GM18520 (cell line): ENCODE results near the gene KIAA2012.

Experiments used
- ATAC-seq: cut with Tn5 transposase; IDR thresholded peaks from one replicate; pipeline ENCODE4 v1.9.1; 2021; ENCODE audit not compliant: unreplicated experiment

Gene KIAA2012

DNA sequence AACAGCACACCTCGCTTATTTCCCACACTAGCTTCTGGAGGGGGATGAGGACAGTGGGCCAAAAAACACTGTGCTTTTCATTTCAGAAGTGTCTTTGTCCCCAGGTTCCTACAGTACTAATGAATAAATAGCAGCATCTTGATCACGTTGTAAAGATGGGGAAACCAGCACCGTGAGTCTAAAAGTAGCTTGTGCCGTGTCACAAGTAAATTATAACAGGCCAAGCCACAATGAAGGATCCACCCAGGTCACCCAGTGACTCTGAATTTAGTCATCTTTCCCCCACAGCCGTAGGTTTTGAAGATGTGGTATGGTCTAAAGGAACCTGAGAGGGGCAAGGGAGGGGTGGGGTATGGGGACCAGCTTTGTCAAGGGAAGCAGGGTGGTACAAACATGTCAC, 30.6 kb upstream of the KIAA2012 start:
- no peak for ATAC-seq

DNA sequence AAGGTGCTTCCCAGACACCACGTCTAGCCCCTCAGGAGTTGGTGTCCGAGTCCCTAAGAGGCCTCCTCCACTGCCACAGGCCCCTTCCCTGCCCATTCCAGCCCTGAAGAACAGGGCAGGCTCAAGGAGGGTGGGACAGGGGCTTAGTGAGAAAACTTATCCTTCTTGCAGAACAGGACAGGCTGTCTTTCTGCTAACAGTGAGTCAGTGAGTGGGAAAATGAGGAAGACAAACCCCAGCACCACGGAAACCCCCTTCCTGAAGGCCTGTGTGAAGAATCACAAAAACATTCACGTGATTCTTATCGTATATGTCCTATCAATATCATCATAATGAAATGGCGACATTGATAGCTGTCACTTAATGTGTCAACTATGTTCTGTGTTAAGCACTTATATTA, 29.6 kb upstream of the KIAA2012 start:
- no peak for ATAC-seq

DNA sequence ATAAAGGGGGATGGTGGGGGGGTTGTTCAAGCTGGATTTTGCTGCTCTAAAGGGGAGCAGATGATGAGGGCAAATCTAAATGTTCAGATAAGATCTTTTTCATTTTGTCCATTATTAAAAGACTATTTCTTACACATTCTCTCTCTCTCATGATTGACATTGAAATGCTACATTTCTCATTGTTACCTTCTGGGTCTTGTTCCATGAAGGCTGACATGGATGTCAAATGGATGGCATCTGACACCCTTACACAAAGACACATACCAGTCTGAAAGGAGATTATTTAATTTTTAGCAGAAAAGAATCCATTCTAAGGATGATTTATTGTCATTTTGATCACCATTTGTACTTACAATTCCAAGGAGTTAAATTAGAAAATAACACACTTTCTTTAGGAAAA, 28.3 kb upstream of the KIAA2012 start:
- no peak for ATAC-seq

DNA sequence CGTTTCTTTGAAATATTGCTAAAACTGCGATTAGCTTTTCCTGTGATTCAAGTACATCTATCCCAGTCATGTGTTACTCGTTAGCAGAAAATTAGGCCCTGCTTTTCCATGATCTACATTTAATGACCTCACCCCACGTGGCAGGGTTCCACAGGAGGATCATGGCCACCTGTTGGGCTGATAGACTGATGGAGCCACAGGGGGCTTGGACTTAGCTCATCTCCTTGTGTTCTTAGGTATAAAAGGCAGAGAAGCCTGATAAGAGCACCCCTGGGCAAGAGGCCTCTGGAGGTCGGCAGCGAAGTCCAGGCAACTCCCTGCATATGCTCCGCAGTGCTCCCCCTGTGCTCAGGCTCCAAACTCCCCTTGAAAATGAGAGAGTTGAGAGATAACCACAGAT, 26.5 kb upstream of the KIAA2012 start:
- ATAC-seq = no peak

DNA sequence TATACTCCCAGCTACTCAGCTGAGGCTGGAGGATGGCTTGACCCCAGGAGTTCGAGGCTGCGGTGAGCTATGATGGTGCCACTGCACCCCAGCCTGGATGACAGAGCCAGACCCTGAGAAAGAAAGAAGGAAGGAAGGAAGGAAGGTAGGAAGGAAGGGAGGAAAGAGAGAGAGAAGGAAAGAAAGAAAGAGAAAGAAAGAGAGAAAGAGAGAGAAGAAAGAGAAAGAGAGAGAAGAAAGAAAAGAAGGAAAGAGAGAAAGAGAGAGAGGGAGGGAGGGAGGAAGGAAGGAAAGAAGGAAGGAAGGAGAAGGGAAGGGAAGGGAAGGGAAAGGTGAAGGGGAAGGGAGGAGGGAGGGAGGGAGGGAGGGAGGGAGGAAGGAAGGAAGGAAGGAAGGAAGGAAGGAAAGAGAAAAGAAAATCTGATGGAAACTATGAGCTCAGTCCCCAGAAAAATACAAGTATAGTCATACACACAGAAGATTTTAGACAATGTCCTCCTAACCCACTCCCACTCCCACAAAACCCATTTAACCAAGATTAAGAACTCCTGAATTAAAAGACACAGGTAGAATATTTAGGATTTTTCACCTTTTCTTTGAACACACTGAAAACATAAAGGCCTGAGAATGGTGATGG, 23.8 kb upstream of the KIAA2012 start:
- no peak for ATAC-seq

DNA sequence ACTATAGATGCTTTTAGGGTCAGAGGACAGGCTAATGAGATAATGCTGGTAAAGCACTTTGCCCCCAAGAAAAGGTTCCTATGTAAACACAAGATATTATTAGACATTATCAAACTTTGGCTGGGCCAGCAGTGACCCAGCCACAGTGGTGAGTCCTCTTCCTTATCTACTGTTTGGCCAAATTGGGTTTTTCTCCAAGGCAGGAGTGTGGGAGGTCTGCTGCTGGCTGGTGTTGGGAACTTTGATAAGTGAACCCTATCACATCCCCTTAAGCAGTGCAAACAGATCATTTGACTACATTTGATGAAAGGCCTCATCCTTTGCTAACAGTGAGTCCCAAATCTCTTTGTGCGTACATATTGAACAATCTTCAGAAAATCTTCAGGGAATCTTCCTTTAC, 23.2 kb upstream of the KIAA2012 start:
- ATAC-seq = no peak

DNA sequence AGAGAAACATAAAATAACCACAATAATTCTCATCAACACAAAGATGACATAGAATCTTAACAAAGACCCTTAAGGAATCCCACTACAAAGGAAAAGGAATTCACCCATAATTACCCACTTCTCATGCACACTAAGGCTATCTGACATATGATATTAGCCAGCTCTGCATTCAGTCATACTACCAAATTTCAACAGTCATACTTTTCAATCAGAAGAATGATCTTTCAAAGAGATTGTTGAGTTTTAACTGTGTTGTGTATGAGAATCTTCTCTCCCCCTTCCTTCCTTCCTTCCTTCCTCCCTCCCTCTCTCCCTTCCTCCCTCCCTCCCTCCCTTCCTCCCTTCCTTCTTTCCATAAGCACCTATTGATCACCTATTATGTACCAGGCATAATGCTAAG, 22.4 kb upstream of the KIAA2012 start:
- ATAC-seq = no peak

DNA sequence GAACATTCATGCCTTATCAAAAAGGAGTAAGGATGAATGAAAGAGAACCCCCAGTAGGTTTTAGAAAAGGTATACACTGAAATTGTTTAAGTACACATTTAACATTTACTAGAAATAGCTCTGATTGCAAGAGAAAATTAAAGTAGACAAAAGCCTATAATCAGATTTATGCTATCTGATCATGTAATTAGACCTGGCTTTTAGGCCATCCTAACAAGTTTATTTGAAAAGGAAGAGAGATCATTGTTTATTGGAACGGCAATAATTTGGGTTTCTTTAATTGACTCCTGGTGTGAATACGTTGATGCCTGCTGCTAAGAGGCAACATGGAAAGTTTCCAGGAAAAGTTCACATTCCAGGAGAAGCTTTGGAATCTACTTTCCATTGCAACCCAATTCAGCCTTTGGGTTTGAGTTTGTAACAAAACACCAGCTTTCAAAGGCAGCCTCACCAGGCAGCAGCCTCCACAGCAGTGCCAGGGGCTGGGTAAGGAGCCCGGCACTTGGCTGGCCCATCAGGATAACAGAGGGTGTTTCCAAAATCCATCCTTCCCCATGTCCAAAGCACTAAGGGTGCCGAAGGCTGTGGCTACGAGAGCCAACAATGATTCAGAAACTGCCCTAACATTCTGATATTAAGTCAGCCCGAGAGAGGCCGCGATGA, 21.4 kb upstream of the KIAA2012 start:
- no peak for ATAC-seq

DNA sequence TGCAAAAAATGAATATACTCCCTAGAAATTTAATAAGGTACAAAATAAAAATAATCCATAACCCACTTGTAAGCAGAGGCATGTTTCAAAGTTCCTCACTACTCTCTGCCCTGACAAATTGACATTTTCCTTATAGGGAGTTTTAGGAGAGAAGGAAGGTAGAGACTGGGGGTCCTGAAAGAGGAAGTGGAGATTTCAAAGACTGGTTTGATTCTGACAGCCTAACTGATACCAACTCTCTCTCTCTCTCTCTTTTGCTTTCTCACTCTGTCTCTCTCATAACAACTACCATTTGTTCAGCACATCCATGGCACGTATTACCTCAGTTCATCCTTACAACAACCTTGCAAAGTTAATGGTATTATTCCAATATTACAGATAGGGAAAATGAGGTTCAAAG, 20.8 kb upstream of the KIAA2012 start:
- ATAC-seq = no peak

DNA sequence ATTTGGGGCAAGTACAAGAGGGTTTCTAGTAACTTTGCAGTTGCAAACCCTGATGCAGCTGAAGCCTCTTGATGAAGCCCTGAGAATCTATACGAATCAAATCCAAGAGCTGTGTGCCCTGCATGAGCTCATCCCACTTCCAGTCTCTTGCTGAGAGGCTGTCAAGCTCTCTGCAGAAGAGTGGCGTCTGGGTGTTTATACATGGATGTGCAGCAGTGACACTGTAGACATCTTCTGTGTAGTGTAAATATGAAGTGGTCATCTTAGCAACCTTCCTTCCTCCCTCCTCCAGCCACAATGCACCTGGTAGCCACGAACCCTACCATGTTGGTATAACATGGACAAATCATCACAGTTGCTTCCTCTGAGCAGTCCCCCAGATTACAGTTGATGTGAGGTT, 18.4 kb upstream of the KIAA2012 start:
- ATAC-seq = no peak

DNA sequence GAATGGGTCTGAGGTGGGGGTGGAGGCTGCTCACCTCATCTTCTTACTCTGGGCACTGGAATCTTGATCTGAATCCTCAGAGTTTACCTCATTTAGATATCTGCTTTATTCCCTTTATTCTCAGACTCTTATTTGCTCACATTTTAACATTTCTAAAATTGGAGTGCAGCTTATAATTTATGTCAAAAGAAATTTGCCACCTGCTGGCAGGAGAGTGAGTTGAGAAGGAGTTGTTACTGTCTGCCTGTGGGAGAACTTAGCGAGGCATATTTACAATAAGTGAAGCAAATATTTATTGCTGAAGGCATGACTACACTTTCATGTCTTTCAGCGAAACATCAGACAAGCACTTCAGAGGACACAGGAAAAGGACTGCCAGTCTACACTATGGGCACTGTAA, 16.4 kb upstream of the KIAA2012 start:
- no peak for ATAC-seq

DNA sequence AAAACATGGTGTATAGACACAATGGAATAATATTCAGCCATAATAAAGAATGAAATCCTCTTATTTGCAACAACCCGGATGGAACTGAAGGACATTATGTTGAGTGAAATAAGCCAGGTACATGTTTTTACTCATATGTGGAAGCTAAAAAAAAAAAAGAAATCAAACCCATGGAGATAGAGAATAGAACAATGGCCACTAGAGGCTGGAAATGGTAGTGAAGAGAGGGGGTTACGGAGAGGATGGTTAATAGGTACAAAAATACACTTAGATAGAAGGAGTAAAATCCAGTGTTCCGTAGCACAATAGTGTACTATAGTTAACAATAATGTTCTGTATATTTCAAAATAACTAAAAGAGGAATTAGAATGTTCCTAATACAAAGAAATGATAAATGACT, 12.8 kb upstream of the KIAA2012 start:
- ATAC-seq = no peak

DNA sequence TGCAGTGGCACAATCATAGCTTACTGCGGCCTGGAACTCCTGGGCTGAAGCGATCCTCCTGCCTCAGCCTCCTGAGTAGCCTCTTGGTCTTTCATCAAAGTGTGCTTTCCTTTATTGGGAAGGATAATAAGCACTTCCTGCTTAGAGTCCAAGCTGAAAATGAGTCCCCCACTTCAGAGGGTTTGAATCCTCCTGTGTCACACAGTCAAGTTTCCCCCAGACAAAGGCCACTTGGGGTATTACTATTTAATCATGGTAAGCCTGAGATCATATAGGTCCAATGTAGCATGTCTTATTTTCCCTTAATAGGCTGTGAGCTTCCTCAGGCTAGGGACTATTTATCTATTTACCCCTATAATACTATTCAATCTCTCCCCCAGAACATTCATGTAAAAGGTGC, 11.4 kb upstream of the KIAA2012 start:
- no peak for ATAC-seq

DNA sequence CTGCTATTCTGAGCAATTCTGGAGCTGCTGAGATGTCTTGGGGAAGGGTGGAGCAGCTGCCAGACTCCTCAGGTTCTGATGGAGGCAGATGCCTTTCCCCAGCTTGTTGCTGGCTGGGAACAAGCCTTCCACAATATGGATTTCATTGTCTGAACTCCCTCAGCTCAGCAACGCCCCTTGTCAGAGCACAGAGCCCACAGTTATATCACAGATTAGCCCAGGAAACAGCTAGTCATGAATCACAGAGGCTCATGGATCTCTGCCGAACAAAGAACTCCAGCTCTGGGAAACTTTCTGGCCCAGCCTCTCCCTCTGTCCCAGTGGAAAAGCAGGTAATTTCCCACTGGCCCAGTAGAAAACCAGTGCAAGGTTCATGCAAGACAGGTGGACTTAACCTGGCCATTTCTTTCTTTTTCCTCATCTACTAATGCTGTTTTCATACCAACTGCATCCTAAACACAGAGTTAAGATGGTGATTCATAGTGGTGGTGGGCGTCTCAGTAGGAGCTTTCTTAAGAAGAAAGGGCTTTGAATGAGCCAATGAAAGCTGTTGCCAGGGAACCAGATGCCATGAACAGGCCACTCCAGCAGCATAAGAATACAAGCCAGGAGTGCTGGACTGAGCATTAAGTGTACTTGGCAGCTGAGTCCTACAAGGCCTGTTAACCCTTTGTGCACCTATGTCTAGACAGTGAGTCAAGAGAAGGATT, 8.7 kb upstream of the KIAA2012 start:
- ATAC-seq = no peak

DNA sequence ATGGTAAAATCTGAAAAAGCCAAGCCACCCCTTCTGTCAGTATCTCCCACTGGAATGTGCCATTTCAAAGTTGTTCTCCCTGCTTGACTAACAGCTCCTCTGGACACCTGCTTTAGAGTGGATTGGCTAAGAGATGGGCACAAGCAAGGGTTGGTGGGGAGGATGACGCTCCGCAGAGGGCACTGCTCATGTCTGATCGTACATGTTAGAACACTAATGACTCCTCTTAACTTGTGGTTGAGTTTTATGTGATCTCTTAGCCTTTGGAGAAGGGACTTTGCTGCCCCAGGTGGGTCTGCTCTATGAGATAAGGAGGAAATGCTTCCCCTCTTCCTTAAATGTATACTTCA, 8.2 kb upstream of the KIAA2012 start:
- no peak for ATAC-seq

DNA sequence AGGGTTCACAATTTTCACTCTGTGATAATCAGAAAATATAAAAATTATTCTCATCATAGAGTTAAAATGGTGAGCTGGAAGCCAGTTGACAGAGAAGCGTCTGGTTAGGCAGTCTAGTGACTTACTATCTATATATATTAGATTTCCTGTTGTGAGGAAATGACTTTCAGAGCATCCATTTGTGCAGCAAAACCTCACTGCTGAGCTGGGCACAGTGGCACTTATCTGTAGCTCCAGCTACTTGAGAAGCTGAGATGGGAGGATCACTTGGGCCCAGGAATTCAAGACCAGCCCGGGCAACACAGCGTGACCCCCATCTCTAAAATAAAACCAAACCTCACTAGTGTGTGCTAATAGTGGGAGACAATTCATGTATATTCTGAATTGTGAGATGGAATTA, 7.2 kb upstream of the KIAA2012 start:
- ATAC-seq = no peak

DNA sequence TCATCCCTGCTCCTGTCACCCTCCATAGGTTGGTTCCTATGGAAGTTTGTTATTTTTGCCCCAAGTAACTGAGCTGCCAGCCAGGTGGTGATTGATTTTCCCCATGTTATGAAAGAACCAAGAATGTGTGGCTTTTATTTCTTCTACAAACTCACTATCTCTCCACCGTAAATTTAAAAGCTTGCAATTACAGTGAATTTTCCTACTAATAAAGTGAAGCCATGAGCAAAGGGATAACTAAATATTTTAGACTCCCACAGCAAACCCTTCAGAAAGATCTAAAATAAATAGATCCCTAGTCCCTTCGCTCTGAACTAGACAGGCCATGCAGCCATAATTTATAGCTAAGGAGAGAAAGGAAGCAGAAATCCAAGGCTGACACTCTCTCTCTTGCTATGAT, 6.2 kb upstream of the KIAA2012 start:
- no peak for ATAC-seq

DNA sequence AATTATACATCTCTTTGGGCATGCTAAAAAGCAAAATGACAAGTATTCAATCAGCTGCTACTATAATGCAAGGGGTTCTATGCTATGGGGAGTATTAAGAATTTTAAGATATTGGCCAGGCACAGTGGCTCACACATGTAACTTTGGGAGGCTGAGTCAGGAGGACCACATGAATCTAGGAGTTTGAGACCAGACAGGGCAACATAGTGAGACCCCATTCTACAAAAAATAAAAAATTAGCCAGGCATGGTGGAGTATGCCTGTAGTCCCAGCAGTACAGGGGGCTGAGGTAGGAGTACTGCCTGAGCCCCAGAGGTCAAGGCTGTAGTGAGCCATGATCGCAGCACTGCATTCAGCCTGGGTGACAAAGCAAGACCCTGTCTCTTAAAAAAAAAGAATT, 5.5 kb upstream of the KIAA2012 start:
- no peak for ATAC-seq

DNA sequence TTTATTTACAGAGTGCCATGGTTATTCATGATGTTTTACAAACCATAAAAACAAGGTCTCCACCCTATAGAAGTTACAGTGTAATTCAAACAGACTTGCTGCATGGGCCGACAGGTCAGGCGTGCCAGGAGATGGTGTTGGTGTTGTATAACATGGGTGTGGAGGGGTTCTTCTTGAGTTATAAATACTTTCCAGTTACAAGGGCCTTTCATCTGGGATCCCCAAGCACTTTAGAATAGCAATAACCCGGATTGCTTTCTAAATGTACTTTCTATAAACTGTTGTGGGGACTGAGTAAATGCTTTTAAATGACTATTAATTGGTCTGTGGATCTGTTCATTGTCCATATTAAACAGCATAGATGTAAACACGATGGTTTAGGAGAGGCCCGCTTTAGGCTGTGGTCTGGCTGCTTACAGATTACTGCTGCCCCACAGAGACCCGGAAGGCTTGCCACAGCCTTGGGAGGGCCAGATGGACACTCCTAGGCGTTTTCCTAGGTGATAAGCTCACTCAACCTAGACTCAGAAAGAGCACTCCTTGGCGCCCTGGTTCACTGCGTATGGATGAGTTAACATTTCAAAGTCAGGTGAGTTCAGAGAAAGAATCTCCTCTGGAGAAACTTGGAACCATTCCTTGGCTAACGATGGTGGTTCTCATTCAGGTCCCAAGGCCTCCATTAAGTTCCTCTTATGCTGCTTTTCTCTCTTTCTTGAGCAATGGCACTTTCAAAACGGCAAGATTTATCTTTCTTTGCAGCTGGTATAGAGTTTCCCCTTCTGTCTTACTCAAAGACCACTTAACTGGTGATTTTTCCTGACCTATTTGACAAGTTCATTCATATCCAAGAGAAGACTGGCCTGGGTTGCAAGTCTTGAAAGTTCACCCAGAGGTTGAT, 3.6 kb upstream of the KIAA2012 start:
- no peak for ATAC-seq

DNA sequence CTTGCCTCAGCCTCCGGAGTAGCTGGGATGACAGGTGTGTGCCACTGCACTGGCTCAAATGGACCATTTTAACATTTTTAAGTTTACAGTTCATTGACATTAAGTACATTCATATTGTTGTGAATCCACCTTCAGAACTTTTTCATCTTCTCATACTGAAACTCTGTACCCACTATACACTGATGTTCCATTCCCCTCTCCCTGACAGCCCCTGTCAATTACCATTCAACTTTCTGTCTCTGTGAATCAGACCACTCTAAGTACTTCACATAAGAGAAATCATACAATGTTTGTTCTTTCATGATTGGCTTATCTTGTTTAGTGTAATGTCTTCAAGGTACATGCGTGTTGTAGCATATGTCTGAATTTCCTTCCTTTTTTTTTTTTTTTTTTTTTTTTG, 1.9 kb upstream of the KIAA2012 start:
- ATAC-seq = no peak

DNA sequence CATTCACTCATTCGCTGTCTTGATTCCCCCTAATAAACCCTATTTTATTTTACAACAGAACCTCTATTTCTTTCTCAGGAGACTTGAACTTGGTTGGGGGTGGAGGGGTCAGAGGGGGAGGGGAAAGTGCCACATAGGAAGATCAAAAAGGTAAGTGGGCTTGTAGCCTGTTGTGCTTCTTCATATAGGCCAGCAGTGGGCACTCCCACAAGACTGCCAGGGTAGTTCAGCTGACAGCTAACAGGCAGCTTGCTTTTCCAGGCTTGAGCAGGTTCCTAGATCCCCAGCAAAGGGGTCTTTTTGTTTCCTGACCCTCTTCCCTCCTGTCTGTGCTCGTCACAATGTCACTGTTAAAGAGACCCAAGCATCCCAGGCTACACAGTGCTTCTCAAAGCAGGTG, 829 bp upstream of the KIAA2012 start:
- no peak for ATAC-seq

DNA sequence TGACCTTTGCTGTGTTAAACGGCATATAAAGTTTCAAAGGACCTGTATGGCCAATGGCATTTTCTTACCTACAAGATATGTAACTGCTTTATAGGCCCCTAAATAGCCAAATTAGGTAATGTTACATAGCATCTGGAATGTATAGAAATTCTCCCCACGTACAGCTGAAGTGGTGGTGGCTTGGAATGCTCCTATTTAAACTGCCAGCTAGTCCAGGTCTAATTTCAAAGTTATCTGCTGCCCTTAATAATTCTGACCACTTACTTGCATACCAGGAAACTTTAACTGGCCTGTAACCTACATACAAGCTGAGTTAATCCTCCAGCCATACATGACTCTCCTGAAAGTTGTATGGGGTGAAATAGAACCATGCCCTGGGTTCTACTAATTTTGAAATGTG, 1.3 kb downstream of the KIAA2012 start:
- no peak for ATAC-seq
